MG63 (cell line): ENCODE data around the gene MMP11. TPM values are rescaled to one million over a fixed set of nuclear protein-coding genes. Genes with fewer than 3 reads are reported as not detected.

Experiments used
- DNase-seq: peaks from one replicate; pipeline ENCODE4 v3.0.0-alpha.2; 2020
- H3K27me3 ChIP-seq: fragments of 250-450 bp; sonication (Bioruptor Pico); 2 replicates; pipeline ENCODE4 v1.5.1; 2020; ENCODE audit warnings: mild to moderate bottlenecking, moderate library complexity
- H3K36me3 ChIP-seq: fragments of 250-450 bp; sonication (Bioruptor Pico); 2 replicates; pipeline ENCODE4 v1.5.1; 2020; ENCODE audit warnings: mild to moderate bottlenecking, moderate library complexity
- H3K4me3 ChIP-seq: fragments of 250-450 bp; sonication (Bioruptor Pico); 2 replicates; pipeline ENCODE4 v1.5.1; 2020; ENCODE audit warnings: mild to moderate bottlenecking, moderate library complexity
- H3K9me3 ChIP-seq: fragments of 250-450 bp; sonication (Bioruptor Pico); 2 replicates; pipeline ENCODE4 v1.5.1; 2020; ENCODE audit warnings: mild to moderate bottlenecking, moderate library complexity
- total RNA-seq: library from RNA; depleted of rRNA; stranded (reverse); fragments of >200 nt; shearing (Covaris generic); gene quantifications from 2 replicates; pipeline ENCODE4 v1.2.3, GENCODE V29; 2014; ENCODE audit warnings: low replicate concordance

Gene MMP11
- total RNA-seq, 1 experiment from 2014 or later, result 2.0 TPM

GRCh38 chr22:23815541-23816155 lies 43.0 kb downstream of the MMP11 start:
- Histone ChIP-seq H3K9me3 (no peaks in the 10 kb centered on the region), H3K36me3 (peaks cover 39% of the 10 kb centered on the region), H3K4me3 (no peak overlapping the region), H3K27me3 (no peaks in the 10 kb centered on the region)
- DNase-seq, result no peak

DNA sequence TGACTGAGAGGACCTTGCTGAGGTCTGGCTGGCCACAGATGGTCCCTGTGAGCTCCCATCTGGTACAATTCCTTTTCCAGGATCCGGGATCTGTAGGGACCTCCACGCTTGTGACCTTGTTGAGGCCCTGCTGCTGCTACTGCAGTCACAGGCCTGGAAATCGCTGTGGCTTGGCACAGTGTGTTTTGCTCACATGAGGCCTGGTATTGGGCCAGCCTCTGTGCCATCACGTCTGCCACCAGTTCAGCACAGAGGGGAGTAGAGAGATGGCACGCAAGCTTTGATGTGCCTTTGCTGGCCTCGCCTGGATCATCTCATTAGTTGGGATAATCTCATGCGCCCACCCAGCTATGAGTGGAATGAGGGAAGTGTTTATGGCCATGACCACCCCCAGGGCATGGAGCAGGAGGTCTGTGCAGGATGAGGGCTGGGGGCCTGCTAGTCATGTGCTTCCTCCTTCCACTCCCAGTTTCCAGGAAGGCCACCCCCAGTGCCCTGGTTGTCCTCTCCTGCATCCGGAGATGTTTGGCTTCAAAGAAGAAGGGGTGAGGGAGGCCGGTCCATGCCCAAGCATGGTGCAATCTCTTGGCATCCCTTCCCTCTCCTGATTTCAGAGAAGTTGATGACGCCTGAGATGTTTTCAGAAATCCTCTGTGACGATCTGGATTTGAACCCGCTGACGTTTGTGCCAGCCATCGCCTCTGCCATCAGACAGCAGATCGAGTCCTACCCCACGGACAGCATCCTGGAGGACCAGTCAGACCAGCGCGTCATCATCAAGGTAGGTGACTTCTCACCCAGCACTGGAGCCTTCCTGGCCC lies 43.7 kb downstream of the MMP11 start:
- Histone ChIP-seq H3K4me3 (no peak overlapping the region), H3K36me3 (peaks cover 43% of the 10 kb centered on the region), H3K27me3 (no peaks in the 10 kb centered on the region), H3K9me3 (no peaks in the 10 kb centered on the region)
- no peak for DNase-seq

DNA sequence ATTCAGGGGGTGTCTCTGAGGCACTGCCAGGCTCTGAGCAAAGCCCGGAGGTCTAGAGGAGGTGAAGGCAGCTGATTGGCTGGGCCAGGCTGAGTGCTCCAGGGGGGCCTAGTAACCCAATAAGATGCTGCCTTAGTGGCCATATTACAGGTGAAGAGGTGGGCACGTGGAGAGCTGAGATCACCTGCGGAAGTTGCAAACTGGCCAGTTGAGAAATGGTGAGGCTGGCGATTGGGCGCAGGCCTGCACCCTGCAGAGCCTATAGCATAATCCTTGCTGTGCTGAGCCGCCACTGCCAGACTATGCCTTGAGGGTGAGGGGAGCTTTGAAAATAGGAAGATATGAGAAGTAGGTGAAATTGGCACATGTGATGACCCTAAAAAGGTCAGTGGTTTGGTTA lies 44.5 kb downstream of the MMP11 start:
- peaks cover 40% of the 10 kb centered on the region for H3K36me3 ChIP-seq
- H3K9me3 ChIP-seq, result no peaks in the 10 kb centered on the region
- H3K4me3 ChIP-seq, result no peak overlapping the region
- no peak for DNase-seq
- H3K27me3 ChIP-seq, result no peaks in the 10 kb centered on the region

GRCh38 chr22:23818541-23818940 lies 45.9 kb downstream of the MMP11 start:
- no peaks in the 10 kb centered on the region for H3K27me3 ChIP-seq
- H3K9me3 ChIP-seq, result no peaks in the 10 kb centered on the region
- peaks cover 32% of the 10 kb centered on the region for H3K36me3 ChIP-seq
- H3K4me3 ChIP-seq, result no peak overlapping the region
- DNase-seq, result no peak

GRCh38 chr22:23820748-23821211 lies 48.1 kb downstream of the MMP11 start:
- no peaks in the 10 kb centered on the region for H3K27me3 ChIP-seq
- no peak overlapping the region for H3K4me3 ChIP-seq
- H3K9me3 ChIP-seq, result no peaks in the 10 kb centered on the region
- DNase-seq, result no peak
- H3K36me3 ChIP-seq, result peaks cover 45% of the 10 kb centered on the region

DNA sequence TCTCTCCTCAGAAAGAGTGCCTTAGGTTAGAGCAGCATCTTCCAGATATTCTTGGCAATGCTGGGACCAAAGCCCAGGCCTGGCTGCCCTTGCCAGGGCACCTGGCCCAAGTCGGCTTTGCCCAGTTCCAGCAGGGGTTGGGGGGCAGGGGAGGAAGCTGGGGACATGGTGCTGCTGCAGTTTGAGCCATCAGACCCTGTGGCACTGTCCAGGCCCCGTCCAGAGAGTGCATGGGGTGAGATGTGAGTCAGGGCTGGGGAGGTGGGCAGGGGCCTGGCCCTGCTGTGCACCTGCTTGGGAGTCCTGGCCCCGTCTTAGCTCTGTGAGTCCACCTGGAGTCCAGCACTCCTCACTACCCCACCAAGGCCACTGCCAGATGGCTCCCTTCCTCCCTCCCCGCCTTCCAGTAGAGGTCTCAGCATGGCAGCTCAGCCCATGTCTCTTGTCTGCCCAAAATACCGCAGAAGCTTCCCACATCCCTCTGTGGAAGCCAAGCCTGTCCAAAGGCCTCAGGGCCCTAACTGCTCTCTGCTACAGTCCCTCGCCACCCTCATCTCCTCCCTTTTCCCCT lies 49.5 kb downstream of the MMP11 start:
- Histone ChIP-seq H3K36me3 (peaks cover 46% of the 10 kb centered on the region), H3K4me3 (no peak overlapping the region), H3K27me3 (no peaks in the 10 kb centered on the region), H3K9me3 (no peaks in the 10 kb centered on the region)
- no peak for DNase-seq

DNA sequence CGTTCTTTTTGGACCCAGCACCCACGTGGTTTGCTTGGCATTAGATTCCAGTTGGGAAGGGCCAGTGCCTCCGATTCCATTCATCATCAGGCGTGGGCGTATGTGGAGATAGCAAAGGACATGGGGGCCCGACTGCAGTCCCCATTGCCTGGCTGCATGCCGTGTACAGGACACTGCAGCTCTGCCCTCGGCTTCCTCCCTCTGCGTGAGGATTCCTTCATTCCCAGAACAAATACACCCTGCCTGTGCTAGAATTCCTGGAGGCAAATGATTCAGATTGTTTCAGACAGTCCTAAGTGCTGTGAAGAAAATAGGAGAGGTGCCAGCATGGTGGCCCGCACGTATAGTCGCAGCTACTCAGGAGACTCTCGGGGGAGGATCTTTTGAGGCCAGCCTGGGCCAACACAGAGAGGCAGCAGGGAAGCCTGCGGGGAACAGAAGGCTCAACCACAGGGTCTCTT lies 50.7 kb downstream of the MMP11 start:
- H3K36me3 ChIP-seq, result peaks cover 45% of the 10 kb centered on the region
- H3K27me3 ChIP-seq, result no peaks in the 10 kb centered on the region
- no peak overlapping the region for H3K4me3 ChIP-seq
- DNase-seq, result no peak
- no peaks in the 10 kb centered on the region for H3K9me3 ChIP-seq

GRCh38 chr22:23824476-23825245 lies 52.0 kb downstream of the MMP11 start:
- Histone ChIP-seq H3K9me3 (no peaks in the 10 kb centered on the region), H3K36me3 (peaks cover 39% of the 10 kb centered on the region), H3K27me3 (no peaks in the 10 kb centered on the region), H3K4me3 (no peak overlapping the region)
- DNase-seq, result no peak

GRCh38 chr22:23825246-23825905 lies 52.7 kb downstream of the MMP11 start:
- no peak for DNase-seq
- Histone ChIP-seq H3K9me3 (no peaks in the 10 kb centered on the region), H3K27me3 (no peaks in the 10 kb centered on the region), H3K36me3 (peaks cover 38% of the 10 kb centered on the region), H3K4me3 (no peak overlapping the region)

- DNase-seq, result no peak
- H3K36me3 ChIP-seq, result peaks cover 36% of the 10 kb centered on the region
Observed at GRCh38 chr22:23826510-23827350, 54.1 kb downstream of the MMP11 start.

DNA sequence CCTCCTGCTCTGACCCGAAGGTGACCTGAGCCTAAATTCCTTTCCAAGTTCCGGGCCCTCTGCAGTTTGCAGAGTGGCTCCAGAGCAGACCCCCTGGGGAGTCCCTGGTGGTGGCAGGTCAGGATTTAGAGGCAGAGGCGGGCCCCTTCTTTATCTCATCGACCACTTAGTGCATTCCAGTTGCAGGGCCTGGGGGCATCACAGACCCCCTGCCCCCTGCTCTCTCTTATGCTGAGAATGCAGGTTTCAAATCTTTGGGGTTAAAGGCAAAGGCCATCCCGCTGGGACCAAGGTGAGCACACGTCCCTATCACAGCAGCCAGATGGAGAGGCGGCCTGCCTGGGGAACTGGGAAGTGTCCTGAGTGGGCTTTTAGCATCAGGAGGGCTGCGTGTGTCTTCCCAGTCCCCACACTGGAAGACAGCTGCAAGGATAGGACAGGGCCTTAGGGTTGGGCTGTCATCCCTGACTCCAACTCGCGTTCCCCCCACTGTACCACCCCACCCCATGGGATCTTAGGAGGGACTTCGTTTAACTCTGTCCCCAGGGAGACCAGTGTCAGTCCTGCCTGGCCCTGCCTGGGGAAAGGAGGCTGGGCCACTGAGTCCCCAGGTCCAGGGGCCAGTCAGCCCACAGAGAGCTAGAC lies 54.8 kb downstream of the MMP11 start:
- H3K36me3 ChIP-seq, result peaks cover 36% of the 10 kb centered on the region

More at GRCh38 chr22:23826510-23827350, 54.1 kb downstream of the MMP11 start:
- H3K9me3 ChIP-seq, result no peaks in the 10 kb centered on the region
- no peak overlapping the region for H3K4me3 ChIP-seq
- H3K27me3 ChIP-seq, result no peaks in the 10 kb centered on the region

GRCh38 chr22:23828800-23829680 lies 56.4 kb downstream of the MMP11 start:
- Histone ChIP-seq H3K36me3 (peaks cover 38% of the 10 kb centered on the region), H3K27me3 (no peaks in the 10 kb centered on the region), H3K9me3 (no peaks in the 10 kb centered on the region), H3K4me3 (no peak overlapping the region)
- no peak for DNase-seq

More for the DNA sequence above, 54.8 kb downstream of the MMP11 start:
- DNase-seq, result no peak
- H3K4me3 ChIP-seq, result no peak overlapping the region
- no peaks in the 10 kb centered on the region for H3K27me3 ChIP-seq
- H3K9me3 ChIP-seq, result no peaks in the 10 kb centered on the region

DNA sequence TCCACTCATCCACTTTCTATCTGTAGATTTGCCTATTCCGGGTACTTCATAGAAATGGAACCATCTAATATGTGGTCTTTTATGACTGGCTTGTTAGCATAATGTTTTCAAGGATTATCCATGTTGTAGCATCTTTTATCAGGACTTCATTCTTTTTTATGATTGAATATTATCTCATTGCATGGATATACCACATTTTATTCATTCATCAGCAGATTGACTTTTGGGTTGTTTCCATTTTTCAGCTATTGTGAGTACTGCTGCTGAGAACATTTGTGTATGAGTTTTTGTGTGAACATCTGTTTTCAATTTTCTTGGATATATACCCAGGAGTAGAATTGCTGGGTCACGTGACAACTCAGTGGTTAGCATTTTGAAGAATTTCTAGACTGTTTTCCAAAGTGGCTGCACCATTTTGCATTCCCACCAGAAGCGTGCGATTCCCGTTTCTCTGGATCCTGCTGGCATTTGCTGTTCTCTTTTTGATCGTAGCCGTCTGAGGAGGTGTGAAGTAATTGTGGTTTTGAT lies 57.3 kb downstream of the MMP11 start:
- H3K36me3 ChIP-seq, result peaks cover 36% of the 10 kb centered on the region
- H3K9me3 ChIP-seq, result no peaks in the 10 kb centered on the region
- H3K4me3 ChIP-seq, result no peak overlapping the region
- no peak for DNase-seq
- H3K27me3 ChIP-seq, result no peaks in the 10 kb centered on the region

DNA sequence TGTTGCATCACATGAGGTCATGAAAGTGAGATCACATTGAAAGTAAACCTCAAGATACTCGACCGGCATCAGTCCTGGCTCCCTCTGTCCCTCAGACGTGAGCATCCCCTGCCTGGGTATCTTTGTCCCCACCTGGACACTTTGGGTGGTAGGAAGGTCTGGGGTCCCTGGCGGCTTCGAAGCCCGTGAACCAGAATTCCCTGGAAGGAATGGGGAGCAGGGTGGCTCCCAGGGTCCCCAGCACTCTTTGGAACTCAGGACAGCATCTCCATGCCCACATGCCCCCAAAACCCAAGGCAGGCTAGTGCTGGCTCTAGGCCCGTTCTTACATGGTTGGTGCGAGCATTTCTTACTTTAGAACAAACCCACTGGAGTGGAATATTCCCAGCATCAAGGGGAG lies 58.6 kb downstream of the MMP11 start:
- Histone ChIP-seq H3K36me3 (peaks cover 26% of the 10 kb centered on the region), H3K9me3 (no peaks in the 10 kb centered on the region), H3K27me3 (no peaks in the 10 kb centered on the region), H3K4me3 (no peak overlapping the region)
- no peak for DNase-seq
